Sigmoid colon (tissue), 7 donors: ENCODE data around the gene ATPAF1. TPM values are rescaled to one million over a fixed set of nuclear protein-coding genes. Genes with fewer than 3 reads are reported as not detected.

Experiments used
- DNase-seq: peaks from one replicate; pipeline ENCODE4 v3.0.0-alpha.2; 2019
- H3K27ac ChIP-seq, 4 donors: fragments of 200-600 bp; sonication (generic); one replicate each; pipeline ENCODE4 v1.5.1; 2016 to 2019; ENCODE audit warnings: mild to moderate bottlenecking in 1 of 4
- H3K27me3 ChIP-seq, 3 donors: fragments of 200-600 bp; sonication (generic); one replicate each; pipeline ENCODE4 v1.5.1; 2019; ENCODE audit warnings: mild to moderate bottlenecking in 1 of 3
- H3K36me3 ChIP-seq, 4 donors: fragments of 200-600 bp; sonication (generic); one replicate each; pipeline ENCODE4 v1.5.1; 2016 to 2019
- H3K4me1 ChIP-seq, 4 donors: fragments of 200-600 bp; sonication (generic); one replicate each; pipeline ENCODE4 v1.5.1; 2017 to 2019
- H3K4me3 ChIP-seq, 4 donors: fragments of 200-600 bp; sonication (generic); one replicate each; pipeline ENCODE4 v1.5.1; 2017 to 2019; ENCODE audit warnings: mild to moderate bottlenecking in 2 of 4, moderate library complexity in 1 of 4
- H3K9me3 ChIP-seq, 4 donors: fragments of 200-600 bp in 3 of 4; sonication (generic) in 3 of 4; one replicate each; pipeline versions ENCODE4 v1.5.1 to v1.6.1; 2013 to 2019
- EP300 ChIP-seq, 4 donors: sonication (generic); formaldehyde crosslinking; IDR thresholded peaks; one replicate each; pipeline ENCODE4 v1.6.1; 2017; ENCODE audit warnings: antibody characterized with exemption in 4 of 4
- POLR2A ChIP-seq, 2 donors: fragments of 450-650 bp; IDR thresholded peaks; one replicate each; pipeline ENCODE4 v1.6.1; 2016; ENCODE audit warnings: antibody characterized with exemption in 2 of 2, mild to moderate bottlenecking in 2 of 2, moderate library complexity in 2 of 2
- POLR2AphosphoS5 ChIP-seq, 4 donors: sonication (generic); formaldehyde crosslinking; IDR thresholded peaks; one replicate each; pipeline ENCODE4 v1.6.1; 2017; ENCODE audit warnings: antibody characterized with exemption in 4 of 4
- WGBS, 2 donors: extraction: QIAGEN DNeasy Blood & Tissue Kit; methylation state at CpG; one replicate each; pipeline ENCODE4 v1.1.7; 2013; 5-methylcytosine and 5-hydroxymethylcytosine counted together
- intact Hi-C: fragments of 100-400 bp; cut with DNase I; formaldehyde crosslinking; loops from one replicate; pipeline ENCODE4 v1.15.1; 2023
- polyA plus RNA-seq, 3 donors: library from polyadenylated mRNA; stranded (reverse); fragments of 200-250 nt; gene quantifications; one replicate each; pipeline ENCODE4 v1.2.3, GENCODE V29; 2013
- total RNA-seq, 4 donors: library from RNA; depleted of rRNA; stranded (reverse); fragments of >200 nt; gene quantifications; one replicate each; pipeline ENCODE4 v1.1.0, GENCODE V29; 2016
- TF ChIP-seq, protein P1 (sequence below), 4 experiments: fragments of 450-650 bp in 3 of 4; fragments of 200-600 bp in 1 of 4; IDR thresholded peaks; one replicate each; pipeline ENCODE4 v1.5.1; 2016 to 2019; ENCODE audit warnings: antibody characterized with exemption in 4 of 4, mild to moderate bottlenecking in 3 of 4, moderate library complexity in 2 of 4
- donor health status: healthy with polysubstance abuse.
- donor health status: Bipolar disorder and iron deficiency.
- donor health status: healthy.

Gene ATPAF1
- total and polyA plus RNA-seq, 7 donors: 35.2 to 82.8 (median 61.0) TPM

DNA sequence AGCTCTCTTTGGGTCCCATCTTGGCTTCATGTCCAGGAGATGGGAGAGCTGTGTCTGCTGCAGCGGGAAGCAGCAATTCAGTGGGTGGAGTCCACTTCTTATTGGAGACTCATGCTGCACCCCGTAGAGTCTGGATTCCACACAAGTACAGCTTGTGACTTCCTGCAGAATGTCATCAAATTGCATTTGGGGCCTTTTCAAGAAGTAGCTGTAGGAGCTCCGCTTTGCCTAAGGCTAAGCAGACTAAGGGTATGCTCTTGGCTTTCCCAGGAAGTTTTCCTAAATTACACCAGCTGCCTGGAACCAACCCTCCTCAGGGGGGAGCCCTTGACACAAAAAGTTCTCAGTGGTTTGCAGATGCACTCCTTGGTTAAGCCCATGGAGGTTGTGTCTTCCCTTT, 45.8 kb downstream of the ATPAF1 start:
- H3K4me1 ChIP-seq: peaks cover 0 to 7% (median 3%) of the 10 kb centered on the region in 4 donors
- no peak overlapping the region for H3K27ac ChIP-seq
- intact Hi-C loops: loop anchor here (1.0 kb wide), 1 partner anchor 103 kb away; no protein-coding TSS in a partner anchor
- no peak for TF ChIP-seq POLR2AphosphoS5 (IDR thresholded peaks at IDR 0.05)
- TF ChIP-seq, protein P1, sequence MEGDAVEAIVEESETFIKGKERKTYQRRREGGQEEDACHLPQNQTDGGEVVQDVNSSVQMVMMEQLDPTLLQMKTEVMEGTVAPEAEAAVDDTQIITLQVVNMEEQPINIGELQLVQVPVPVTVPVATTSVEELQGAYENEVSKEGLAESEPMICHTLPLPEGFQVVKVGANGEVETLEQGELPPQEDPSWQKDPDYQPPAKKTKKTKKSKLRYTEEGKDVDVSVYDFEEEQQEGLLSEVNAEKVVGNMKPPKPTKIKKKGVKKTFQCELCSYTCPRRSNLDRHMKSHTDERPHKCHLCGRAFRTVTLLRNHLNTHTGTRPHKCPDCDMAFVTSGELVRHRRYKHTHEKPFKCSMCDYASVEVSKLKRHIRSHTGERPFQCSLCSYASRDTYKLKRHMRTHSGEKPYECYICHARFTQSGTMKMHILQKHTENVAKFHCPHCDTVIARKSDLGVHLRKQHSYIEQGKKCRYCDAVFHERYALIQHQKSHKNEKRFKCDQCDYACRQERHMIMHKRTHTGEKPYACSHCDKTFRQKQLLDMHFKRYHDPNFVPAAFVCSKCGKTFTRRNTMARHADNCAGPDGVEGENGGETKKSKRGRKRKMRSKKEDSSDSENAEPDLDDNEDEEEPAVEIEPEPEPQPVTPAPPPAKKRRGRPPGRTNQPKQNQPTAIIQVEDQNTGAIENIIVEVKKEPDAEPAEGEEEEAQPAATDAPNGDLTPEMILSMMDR (IDR thresholded peaks at IDR 0.05): peak; percentile 14 to 59 (median 41)
- H3K9me3 ChIP-seq: no peaks in the 10 kb centered on the region
- no peaks in the 10 kb centered on the region for H3K27me3 ChIP-seq
- peak; percentile 68 for DNase-seq
- no peaks in the 10 kb centered on the region for H3K36me3 ChIP-seq
- no peak overlapping the region for H3K4me3 ChIP-seq
- WGBS, 2 donors: 24 to 62% methylated on average over 3 of the region's 3 CpGs

DNA sequence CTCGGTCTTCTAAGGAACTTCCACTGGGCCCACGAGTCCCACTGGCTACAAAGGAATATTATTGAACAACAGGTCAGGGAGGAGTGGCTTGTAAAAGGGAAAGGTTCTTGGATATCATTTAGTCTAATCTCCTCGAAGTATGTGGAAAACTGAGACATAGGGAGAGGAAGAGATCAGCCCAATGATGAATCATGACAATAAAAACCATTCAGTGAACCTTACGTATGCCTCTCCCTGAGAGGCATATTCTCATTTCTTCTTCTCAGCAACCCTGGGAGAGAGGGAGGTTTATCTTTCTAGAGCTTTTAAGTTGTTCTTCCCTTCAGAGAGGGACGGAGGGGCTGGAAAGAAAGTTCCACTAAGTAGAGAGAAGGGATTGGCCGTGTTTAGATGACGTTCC, 46.2 kb downstream of the ATPAF1 start:
- Histone ChIP-seq H3K27ac (no peak overlapping the region), H3K27me3 (no peaks in the 10 kb centered on the region), H3K4me1 (peaks cover 0 to 11% (median 7%) of the 10 kb centered on the region in 4 donors), H3K4me3 (no peak overlapping the region), H3K9me3 (no peaks in the 10 kb centered on the region), H3K36me3 (no peaks in the 10 kb centered on the region)
- intact Hi-C loops: loop anchor here (1.0 kb wide), 1 partner anchor 103 kb away; no protein-coding TSS in a partner anchor
- TF ChIP-seq POLR2AphosphoS5 (IDR thresholded peaks at IDR 0.05) (no peak), EP300 (IDR thresholded peaks at IDR 0.05) (no peak), POLR2A (IDR thresholded peaks at IDR 0.05) (no peak)
- TF ChIP-seq, protein P1 (IDR thresholded peaks at IDR 0.05): no peak
- WGBS, 2 donors: 28 to 67% methylated on average over 7 of the region's 7 CpGs
- no peak for DNase-seq

GRCh38 chr1:46619656-46620258, 48.4 kb downstream of the ATPAF1 start:
- TF ChIP-seq EP300 (IDR thresholded peaks at IDR 0.05) (no peak), POLR2AphosphoS5 (IDR thresholded peaks at IDR 0.05) (no peak), POLR2A (IDR thresholded peaks at IDR 0.05) (no peak)
- TF ChIP-seq, protein P1 (IDR thresholded peaks at IDR 0.05): no peak
- Histone ChIP-seq H3K27me3 (no peaks in the 10 kb centered on the region), H3K9me3 (no peaks in the 10 kb centered on the region), H3K27ac (no peak overlapping the region), H3K4me1 (peaks cover 0 to 27% (median 20%) of the 10 kb centered on the region in 4 donors), H3K4me3 (no peak overlapping the region), H3K36me3 (no peaks in the 10 kb centered on the region)
- intact Hi-C loops: no loop called here
- 91 to 93% methylated on average over 5 of the region's 5 CpGs for WGBS, 2 donors
- no peak for DNase-seq

- DNase-seq: no peak
- intact Hi-C loops: no loop called here
- Histone ChIP-seq H3K36me3 (no peaks in the 10 kb centered on the region), H3K4me1 (peaks cover 0 to 35% (median 29%) of the 10 kb centered on the region in 4 donors), H3K9me3 (no peaks in the 10 kb centered on the region), H3K27me3 (no peaks in the 10 kb centered on the region), H3K4me3 (no peak overlapping the region), H3K27ac (no peak overlapping the region)
- WGBS, 2 donors: 78 to 88% methylated on average over 4 of the region's 4 CpGs
- TF ChIP-seq, protein P1 (IDR thresholded peaks at IDR 0.05): no peak
- TF ChIP-seq POLR2AphosphoS5 (IDR thresholded peaks at IDR 0.05): no peak
- TF ChIP-seq EP300 (IDR thresholded peaks at IDR 0.05): no peak
- TF ChIP-seq POLR2A (IDR thresholded peaks at IDR 0.05): no peak
These were observed 49.3 kb downstream of the ATPAF1 start for GRCh38 chr1:46618754-46619415.
